ENCODE data around the gene USF2. TPM values are rescaled to one million over a fixed set of nuclear protein-coding genes. Genes with fewer than 3 reads are reported as not detected.

The USF2 gene
- total RNA-seq, 2 donors from 2014 or later = 107 to 151 TPM

- H3K4me3 ChIP-seq = no peak overlapping the region
- no peak overlapping the region for H3K27ac ChIP-seq
- no peak for DNase-seq (ENCODE audit: low spot score)
- intact Hi-C loops (cut with DNase I) = no loop called here
- no peaks in the 10 kb centered on the region for H3K9me3 ChIP-seq
- no peaks in the 10 kb centered on the region for H3K27me3 ChIP-seq (replicated peaks; ENCODE audit: insufficient read depth)
- TF ChIP-seq POLR2AphosphoS5 (IDR thresholded peaks at IDR 0.05) = no peak
- H3K4me1 ChIP-seq (replicated peaks) = no peaks in the 10 kb centered on the region
- no peaks in the 10 kb centered on the region for H3K36me3 ChIP-seq
- WGBS = 3% methylated on average over 5 of the region's 7 CpGs
Measured at GRCh38 chr19:35293363-35293739, 24.6 kb downstream of the USF2 start.

GRCh38 chr19:35293808-35294207 is 25.0 kb downstream of the USF2 start:
- TF ChIP-seq POLR2AphosphoS5 (IDR thresholded peaks at IDR 0.05) (no peak), CTCF (IDR thresholded peaks at IDR 0.05) (no peak), POLR2A (IDR thresholded peaks at IDR 0.05) (no peak)

GRCh38 chr19:35294328-35294727 is 25.6 kb downstream of the USF2 start:
- Histone ChIP-seq H3K27ac (no peak overlapping the region), H3K9me3 (no peaks in the 10 kb centered on the region), H3K4me1 (replicated peaks) (no peaks in the 10 kb centered on the region), H3K4me3 (no peak overlapping the region), H3K36me3 (no peaks in the 10 kb centered on the region), H3K27me3 (replicated peaks; ENCODE audit: insufficient read depth) (no peaks in the 10 kb centered on the region)
- TF ChIP-seq CTCF (IDR thresholded peaks at IDR 0.05) (no peak), POLR2A (IDR thresholded peaks at IDR 0.05) (no peak)
- WGBS = 52% methylated on average over 3 of the region's 3 CpGs
- DNase-seq (ENCODE audit: low spot score) = no peak
- intact Hi-C loops (cut with DNase I) = no loop called here

More at GRCh38 chr19:35293808-35294207, 25.0 kb downstream of the USF2 start:
- no peaks in the 10 kb centered on the region for H3K9me3 ChIP-seq
- H3K36me3 ChIP-seq = no peaks in the 10 kb centered on the region
- H3K4me3 ChIP-seq = no peak overlapping the region
- no peaks in the 10 kb centered on the region for H3K4me1 ChIP-seq (replicated peaks)
- intact Hi-C loops (cut with DNase I) = no loop called here
- no peak for DNase-seq (ENCODE audit: low spot score)
- H3K27ac ChIP-seq = no peak overlapping the region
- 34% methylated on average over 17 of the region's 17 CpGs for WGBS
- no peaks in the 10 kb centered on the region for H3K27me3 ChIP-seq (replicated peaks; ENCODE audit: insufficient read depth)

GRCh38 chr19:35294859-35295791 is 26.4 kb downstream of the USF2 start:
- TF ChIP-seq POLR2AphosphoS5 (IDR thresholded peaks at IDR 0.05) = no peak
- no peak for TF ChIP-seq CTCF (IDR thresholded peaks at IDR 0.05)
- TF ChIP-seq POLR2A (IDR thresholded peaks at IDR 0.05) = no peak
- H3K36me3 ChIP-seq = no peaks in the 10 kb centered on the region
- intact Hi-C loops (cut with DNase I) = no loop called here
- H3K9me3 ChIP-seq = no peaks in the 10 kb centered on the region
- 64% methylated on average over 25 of the region's 25 CpGs for WGBS
- no peaks in the 10 kb centered on the region for H3K4me1 ChIP-seq (replicated peaks)
- H3K27ac ChIP-seq = no peak overlapping the region
- H3K4me3 ChIP-seq = no peak overlapping the region
- DNase-seq (ENCODE audit: low spot score) = no peak
- H3K27me3 ChIP-seq (replicated peaks; ENCODE audit: insufficient read depth) = no peaks in the 10 kb centered on the region

GRCh38 chr19:35295792-35296462 is 27.2 kb downstream of the USF2 start:
- Histone ChIP-seq H3K4me1 (replicated peaks) (no peaks in the 10 kb centered on the region), H3K36me3 (no peaks in the 10 kb centered on the region), H3K27ac (no peak overlapping the region), H3K27me3 (replicated peaks; ENCODE audit: insufficient read depth) (no peaks in the 10 kb centered on the region), H3K4me3 (no peak overlapping the region), H3K9me3 (no peaks in the 10 kb centered on the region)
- intact Hi-C loops (cut with DNase I) = no loop called here
- no peak for TF ChIP-seq POLR2AphosphoS5 (IDR thresholded peaks at IDR 0.05)
- TF ChIP-seq CTCF (IDR thresholded peaks at IDR 0.05) = no peak
- no peak for TF ChIP-seq POLR2A (IDR thresholded peaks at IDR 0.05)
- DNase-seq (ENCODE audit: low spot score) = no peak
- WGBS = 56% methylated on average over 24 of the region's 24 CpGs
